Limb (tissue), 2 donors: ENCODE measurements around the gene ZNF160.
A peak's percentile ranks its signal among the peaks of the same experiment; 100 is the strongest.
"Not testable (repeated sequence)": the region's sequence is repeated elsewhere in the genome, so short reads cannot be mapped to it uniquely, and the experiment has no call there.

Experiments
- DNase-seq, 2 donors: peaks; one replicate each; pipeline ENCODE4 v3.0.0-alpha.2; 2016; ENCODE audit errors: extremely low spot score in 2 of 2

ZNF160 gene

GRCh38 chr19:53103234-53104203 lies at the start of gene ZNF160:
TSS of gene ZNF160 (minus strand) at chr19:53103422. CDS start at chr19:53086276, 17,146 bp downstream.
- peak; percentile 94 to 99 for DNase-seq

- DNase-seq, result no peak
Observed at GRCh38 chr19:53147645-53148044, 44.4 kb upstream of the ZNF160 start.

GRCh38 chr19:53140351-53140750 lies 37.1 kb upstream of the ZNF160 start:
- no peak for DNase-seq

GRCh38 chr19:53136432-53136831 lies 33.2 kb upstream of the ZNF160 start:
- no peak for DNase-seq

- peak; percentile 90 to 92 for DNase-seq
Observed at GRCh38 chr19:53132141-53132991, 29.1 kb upstream of the ZNF160 start, which contains the start of gene ZNF415. TSS of gene ZNF415 (minus strand) at chr19:53132910. CDS start at chr19:53122676, 10,234 bp downstream.

GRCh38 chr19:53131727-53132126 lies 28.5 kb upstream of the ZNF160 start:
- DNase-seq, result no peak

GRCh38 chr19:53131085-53131590 lies 27.9 kb upstream of the ZNF160 start:
- no peak for DNase-seq

GRCh38 chr19:53130506-53130905 lies 27.3 kb upstream of the ZNF160 start:
- DNase-seq, result no peak

GRCh38 chr19:53126733-53127526 lies 23.7 kb upstream of the ZNF160 start:
- not testable (repeated sequence) for DNase-seq

GRCh38 chr19:53123400-53123799 lies 20.2 kb upstream of the ZNF160 start:
- no peak for DNase-seq

GRCh38 chr19:53112286-53112685 lies 9.1 kb upstream of the ZNF160 start:
- no peak for DNase-seq

GRCh38 chr19:53109527-53109926 lies 6.3 kb upstream of the ZNF160 start:
- DNase-seq, result no peak

GRCh38 chr19:53102756-53103233 lies 427 bp downstream of the ZNF160 start:
- DNase-seq, result no peak

- DNase-seq, result peak; percentile 31 to 42
Observed at GRCh38 chr19:53102206-53102755, 941 bp downstream of the ZNF160 start.

GRCh38 chr19:53101518-53101917 lies 1.7 kb downstream of the ZNF160 start:
- no peak for DNase-seq

GRCh38 chr19:53098570-53098969 lies 4.7 kb downstream of the ZNF160 start:
- not testable (repeated sequence) for DNase-seq

- not testable (repeated sequence) for DNase-seq
Observed at GRCh38 chr19:53096982-53097690, 6.1 kb downstream of the ZNF160 start.

- DNase-seq, result not testable (repeated sequence)
Observed at GRCh38 chr19:53096579-53096978, 6.6 kb downstream of the ZNF160 start.

- DNase-seq, result no peak
Observed at GRCh38 chr19:53094754-53095575, 8.3 kb downstream of the ZNF160 start.
